OCI-LY7 (cell line): Measurements from ENCODE around the gene DHCR24. TPM values are rescaled to one million over a fixed set of nuclear protein-coding genes. Genes with fewer than 3 reads are reported as not detected.

Experiments used
- BruUV-seq: library from RNA; stranded (reverse); fragments of 400-500 nt; replicated peaks from 2 replicates; lab custom pipeline; 2021; lab: Mats Ljungman, UMichigan
- CTCF ChIA-PET: fragments of 300-600 bp; sonication (Branson Sonifier 250); formaldehyde crosslinking; loops from one replicate; lab custom pipeline; 2022; ENCODE audit warnings: antibody characterized with exemption; ENCODE audit not compliant: unreplicated experiment; lab: Charles Lee
- POLR2A ChIA-PET: fragments of 300-600 bp; sonication (Branson Sonifier 250); formaldehyde crosslinking; loops from one replicate; lab custom pipeline; 2022; ENCODE audit warnings: antibody characterized with exemption; lab: Charles Lee
- DNase-seq: peaks from one replicate; pipeline ENCODE4 v3.0.0-alpha.2; 2015; ENCODE audit warnings: low spot score
- H2AFZ ChIP-seq: fragments of 200-600 bp; sonication (generic), shearing (Covaris generic); 2 replicates; pipeline ENCODE4 v1.6.1; 2014; ENCODE audit warnings: mild to moderate bottlenecking, antibody characterized with exemption, low read length, moderate library complexity
- H3K27ac ChIP-seq: fragments of 200-600 bp; sonication (generic); 2 replicates; pipeline ENCODE4 v1.5.1; 2014; ENCODE audit warnings: mixed run types, low read depth, mild to moderate bottlenecking, moderate library complexity, low read length, inconsistent platforms; ENCODE audit not compliant: poor library complexity, severe bottlenecking
- H3K36me3 ChIP-seq: fragments of 200-600 bp; sonication (generic); 2 replicates; pipeline ENCODE4 v1.6.1; 2014; ENCODE audit warnings: mild to moderate bottlenecking, antibody characterized with exemption, low read length, moderate library complexity, mixed read lengths; ENCODE audit not compliant: insufficient read depth
- H3K4me1 ChIP-seq: fragments of 200-600 bp; sonication (generic); 2 replicates; pipeline ENCODE4 v1.5.1; 2014; ENCODE audit warnings: mild to moderate bottlenecking, low read length; ENCODE audit not compliant: insufficient read depth, poor library complexity, severe bottlenecking
- H3K4me2 ChIP-seq: fragments of 200-600 bp; sonication (generic); 2 replicates; pipeline ENCODE4 v1.6.1; 2014; ENCODE audit warnings: mild to moderate bottlenecking, low read length
- H3K4me3 ChIP-seq: fragments of 200-600 bp; sonication (generic); 2 replicates; pipeline ENCODE4 v1.5.1; 2014; ENCODE audit warnings: mild to moderate bottlenecking, low read depth, low read length; ENCODE audit not compliant: poor library complexity, severe bottlenecking
- H3K79me2 ChIP-seq: fragments of 200-600 bp; sonication (generic); 2 replicates; pipeline ENCODE4 v1.6.1; 2016; ENCODE audit warnings: low read depth, mild to moderate bottlenecking, low read length, moderate library complexity, mixed read lengths; ENCODE audit not compliant: insufficient read depth
- H3K9me2 ChIP-seq: fragments of 200-600 bp; sonication (generic); 2 replicates; pipeline ENCODE4 v1.6.1; 2016; ENCODE audit warnings: mild to moderate bottlenecking, low read length, mixed read lengths; ENCODE audit not compliant: insufficient read depth
- H3K9me3 ChIP-seq: fragments of 200-600 bp; sonication (generic); 2 replicates; pipeline ENCODE4 v1.6.1; 2014; ENCODE audit warnings: mild to moderate bottlenecking, mixed run types, low read length, mixed read lengths
- H4K20me1 ChIP-seq: fragments of 200-600 bp; sonication (generic); 2 replicates; pipeline ENCODE4 v1.6.1; 2014; ENCODE audit warnings: mild to moderate bottlenecking, antibody characterized with exemption, low read length, moderate library complexity, mixed read lengths; ENCODE audit not compliant: insufficient read depth
- CTCF ChIP-seq: fragments of 200-600 bp; sonication (generic); conservative IDR thresholded peaks from 2 replicates; pipeline ENCODE4 v1.5.1; 2014; ENCODE audit warnings: mild to moderate bottlenecking, antibody characterized with exemption, low read length, moderate library complexity, mixed read lengths
- EZH2phosphoT487 ChIP-seq: fragments of 200-600 bp; sonication (generic); IDR thresholded peaks from 2 replicates; pipeline ENCODE4 v1.6.1; 2018; ENCODE audit warnings: low read depth, borderline replicate concordance, mild to moderate bottlenecking, mixed run types, antibody characterized with exemption, low read length, moderate library complexity, mixed read lengths
- intact Hi-C: fragments of 100-400 bp; cut with micrococcal nuclease; formaldehyde crosslinking; loops from one replicate; pipeline ENCODE4 v1.10.0; 2022; ENCODE audit not compliant: unreplicated experiment
- total RNA-seq, 2 experiments: library from RNA; depleted of rRNA in 1 of 2; stranded (reverse); fragments of >200 nt in 1 of 2; shearing (Covaris generic) in 1 of 2; gene quantifications; 2 replicates each; pipeline ENCODE4 v1.2.3, GENCODE V29; 2014 to 2022

The DHCR24 gene
- total RNA-seq, 2 experiments from 2014 or later: 45.7 to 93.6 TPM

GRCh38 chr1:54888080-54888733, 1.2 kb upstream of the DHCR24 start:
- H3K36me3 ChIP-seq: peaks cover 19% of the 10 kb centered on the region
- ChIA-PET CTCF (no interaction called here), POLR2A (interaction anchor here (0.9 to 2.1 kb wide), 6 partner anchors 8 to 688 kb away, joined by 3 to 7 read pairs (median 4); partner anchors contain the start of genes CYB5RL, MRPL37 and TTC4)
- intact Hi-C loops: no loop called here
- peak overlapping the region; percentile 97 for H3K4me3 ChIP-seq
- H3K4me2 ChIP-seq: peak overlapping the region; percentile 96
- peaks cover 14% of the 10 kb centered on the region; the same call in 1 of the 2 replicates for H4K20me1 ChIP-seq
- TF ChIP-seq CTCF (no peak), EZH2phosphoT487 (no peak)
- H3K9me2 ChIP-seq: no peaks in the 10 kb centered on the region
- H3K27ac ChIP-seq: no peak overlapping the region
- H3K79me2 ChIP-seq: peaks cover 24% of the 10 kb centered on the region
- no peak for DNase-seq
- peak overlapping the region; percentile 93 for H2AFZ ChIP-seq
- peaks cover 32% of the 10 kb centered on the region for H3K4me1 ChIP-seq
- H3K9me3 ChIP-seq: no peaks in the 10 kb centered on the region
- no TSS peak for BruUV-seq

DNA sequence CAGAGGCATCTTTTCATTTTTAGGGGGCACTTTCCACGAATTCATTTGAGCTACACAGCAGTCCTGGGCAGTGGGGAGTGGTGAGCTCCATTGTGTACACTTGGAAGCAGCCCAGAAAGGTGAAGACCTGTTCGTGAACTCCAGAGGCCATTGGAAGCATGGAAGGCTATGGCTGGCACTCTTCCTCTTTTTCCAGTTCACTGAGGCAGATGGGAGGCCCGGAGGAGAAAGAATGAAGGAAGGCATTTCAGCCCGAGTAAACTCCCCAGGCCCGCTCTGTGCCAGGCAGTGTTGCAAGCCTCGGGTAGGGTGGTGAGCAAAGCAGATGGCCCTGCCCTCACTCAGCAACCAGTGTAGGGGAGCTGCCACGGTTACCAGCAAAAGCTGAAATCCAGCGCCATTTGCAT, 673 bp upstream of the DHCR24 start:
- Histone ChIP-seq H2AFZ (peak overlapping the region; percentile 93), H3K4me1 (peaks cover 32% of the 10 kb centered on the region), H3K9me3 (no peaks in the 10 kb centered on the region), H3K36me3 (peaks cover 25% of the 10 kb centered on the region), H3K9me2 (no peaks in the 10 kb centered on the region), H4K20me1 (peaks cover 14% of the 10 kb centered on the region; the same call in 1 of the 2 replicates), H3K27ac (peak overlapping the region; percentile 53), H3K4me2 (peak overlapping the region; percentile 96), H3K79me2 (peaks cover 24% of the 10 kb centered on the region), H3K4me3 (peak overlapping the region; percentile 97)
- no TSS peak for BruUV-seq
- DNase-seq: peak; percentile 15
- TF ChIP-seq CTCF: no peak
- no peak for TF ChIP-seq EZH2phosphoT487
- CTCF ChIA-PET: no interaction called here
- POLR2A ChIA-PET: interaction anchor here (0.9 to 2.1 kb wide), 7 partner anchors 9 to 688 kb away, joined by 3 to 7 read pairs (median 4); partner anchors contain the start of genes CYB5RL, MRPL37 and TTC4
- intact Hi-C loops: no loop called here
